EL (cell line): Measurements from ENCODE around the gene GPR135.
A peak's percentile ranks its signal among the peaks of the same experiment; 100 is the strongest.

Experiments used
- DNase-seq: peaks from one replicate; pipeline ENCODE4 v3.0.0-alpha.2; 2016

GPR135 gene, protein sequence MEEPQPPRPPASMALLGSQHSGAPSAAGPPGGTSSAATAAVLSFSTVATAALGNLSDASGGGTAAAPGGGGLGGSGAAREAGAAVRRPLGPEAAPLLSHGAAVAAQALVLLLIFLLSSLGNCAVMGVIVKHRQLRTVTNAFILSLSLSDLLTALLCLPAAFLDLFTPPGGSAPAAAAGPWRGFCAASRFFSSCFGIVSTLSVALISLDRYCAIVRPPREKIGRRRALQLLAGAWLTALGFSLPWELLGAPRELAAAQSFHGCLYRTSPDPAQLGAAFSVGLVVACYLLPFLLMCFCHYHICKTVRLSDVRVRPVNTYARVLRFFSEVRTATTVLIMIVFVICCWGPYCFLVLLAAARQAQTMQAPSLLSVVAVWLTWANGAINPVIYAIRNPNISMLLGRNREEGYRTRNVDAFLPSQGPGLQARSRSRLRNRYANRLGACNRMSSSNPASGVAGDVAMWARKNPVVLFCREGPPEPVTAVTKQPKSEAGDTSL

DNA sequence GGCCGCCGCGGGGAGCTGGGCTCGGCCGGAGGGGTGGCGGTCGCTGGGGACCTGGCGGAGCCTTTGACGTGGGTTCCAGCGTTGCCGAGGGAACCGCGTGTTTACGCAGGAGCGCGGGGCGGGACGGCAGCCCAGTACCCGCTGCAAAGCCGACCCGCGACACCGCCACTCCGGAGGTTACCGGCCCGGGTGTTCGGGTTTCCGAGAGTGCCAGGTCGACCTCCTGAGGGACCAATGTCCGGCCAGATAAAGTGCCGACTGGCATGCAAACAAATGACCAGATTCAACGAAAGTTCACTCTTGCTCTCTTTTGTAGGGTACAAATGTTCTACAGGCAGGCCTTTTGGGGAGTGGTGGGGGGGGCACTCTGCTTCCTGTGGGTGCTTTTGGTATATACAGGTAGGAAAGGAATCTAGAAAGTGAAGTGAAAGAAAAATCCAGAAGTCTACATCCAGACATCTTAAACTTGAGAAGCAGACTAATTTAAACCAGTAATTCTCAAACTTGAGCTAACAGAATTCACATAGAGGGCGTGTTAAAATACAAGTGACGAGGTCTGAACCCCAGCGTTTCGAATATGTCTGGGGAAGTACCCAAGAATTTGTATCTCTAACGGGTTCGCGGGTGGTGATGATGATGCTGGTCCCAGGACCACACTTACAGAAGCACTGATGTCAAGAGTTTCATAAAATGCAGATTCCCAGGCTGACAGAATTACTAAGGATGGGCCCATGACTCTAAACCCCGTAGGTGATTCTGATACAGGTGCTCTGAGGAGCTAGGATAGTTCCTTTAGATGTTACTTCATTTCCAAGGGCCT lies at the start of gene GPR135:
TSS of gene GPR135 (minus strand) at position 65 of the 820 bp plus-strand sequence. CDS start 154 bp downstream, outside the sequence.
- no peak for DNase-seq

DNA sequence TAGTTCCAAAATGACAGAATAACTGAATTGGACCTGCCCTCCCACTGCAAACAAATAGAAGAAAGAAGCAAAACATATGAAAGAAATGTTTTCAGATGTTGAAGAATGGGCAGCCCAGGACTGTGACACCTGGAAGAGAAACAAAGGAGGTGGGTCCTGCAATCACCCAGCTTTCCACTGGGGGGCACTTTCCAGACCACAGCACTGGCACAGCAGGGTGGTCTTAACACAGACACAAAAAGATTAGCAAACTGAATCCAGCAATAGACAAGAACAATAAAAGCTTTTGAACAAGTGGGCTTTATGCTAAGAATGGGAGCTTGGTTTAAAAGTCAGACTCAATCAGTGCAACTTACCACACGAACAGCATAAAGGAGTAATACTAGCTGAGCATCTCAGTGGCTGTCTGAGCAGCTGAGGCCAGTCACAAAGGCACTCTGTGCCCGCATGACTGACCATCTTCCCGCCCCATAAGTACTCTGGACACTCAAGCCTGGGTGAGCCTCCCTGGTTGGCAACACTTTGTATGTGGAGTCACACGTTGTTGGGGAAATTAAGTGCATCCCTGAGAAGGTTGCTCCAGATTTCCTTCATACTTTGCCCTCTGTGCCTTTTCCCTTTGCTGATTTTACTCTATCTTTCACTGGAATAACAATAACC lies 46.9 kb upstream of the GPR135 start:
- DNase-seq: no peak

DNA sequence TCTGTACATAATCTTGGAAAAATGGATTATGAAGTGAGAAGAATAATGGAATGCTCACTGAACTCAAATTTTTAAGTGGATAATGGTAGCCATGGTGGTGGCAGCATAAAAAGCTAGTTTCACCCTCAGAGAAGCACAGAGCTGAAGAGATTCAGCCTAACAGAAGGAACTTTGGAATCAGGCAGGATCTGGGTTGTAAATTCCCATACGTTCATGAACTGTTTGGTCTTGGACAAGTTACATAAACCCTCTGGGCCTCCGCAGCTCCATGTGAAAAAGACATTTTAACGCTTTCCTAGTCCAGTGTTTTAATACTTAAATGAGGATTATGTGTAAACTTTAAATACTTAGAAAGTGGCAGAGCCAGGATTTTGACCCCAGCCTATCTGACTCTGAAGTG lies 45.8 kb upstream of the GPR135 start:
- DNase-seq: no peak

DNA sequence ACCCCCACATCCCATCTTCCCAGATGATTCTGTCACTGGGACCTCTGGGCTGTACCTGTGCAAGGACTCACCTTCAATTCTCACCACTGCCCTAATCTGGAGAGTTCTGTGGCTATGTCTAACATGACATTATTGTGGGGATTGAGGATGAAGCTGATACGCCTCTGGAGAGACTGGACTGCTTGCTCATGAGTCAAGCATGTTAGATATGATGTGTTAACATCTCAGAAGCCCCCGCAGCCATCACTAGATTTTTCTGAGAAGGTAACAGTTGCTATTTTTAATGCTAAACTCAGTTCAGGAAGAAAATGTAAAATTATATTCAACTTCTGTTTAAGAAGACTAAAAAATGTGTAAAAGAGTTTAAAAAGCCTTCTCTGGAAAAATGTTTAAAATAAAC lies 44.8 kb upstream of the GPR135 start:
- DNase-seq: no peak

DNA sequence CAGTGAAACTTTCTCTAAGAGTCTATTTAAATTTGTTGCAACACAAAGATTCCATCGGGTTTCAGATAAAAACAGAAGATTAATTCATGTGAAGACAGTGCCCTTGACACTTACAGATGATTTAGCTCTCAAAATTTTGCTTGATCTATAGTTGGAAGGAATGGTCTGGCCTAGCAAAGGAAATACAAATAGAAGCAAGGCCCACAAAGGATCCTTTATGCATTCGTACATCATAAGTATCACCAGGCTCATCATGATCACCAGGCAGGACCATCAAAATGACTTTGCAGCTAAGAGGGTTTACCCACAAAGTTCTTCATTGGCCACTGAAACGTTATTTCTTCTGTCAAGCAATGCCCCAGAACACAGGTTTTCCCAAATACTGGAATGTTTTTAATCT lies 43.9 kb upstream of the GPR135 start:
- no peak for DNase-seq

DNA sequence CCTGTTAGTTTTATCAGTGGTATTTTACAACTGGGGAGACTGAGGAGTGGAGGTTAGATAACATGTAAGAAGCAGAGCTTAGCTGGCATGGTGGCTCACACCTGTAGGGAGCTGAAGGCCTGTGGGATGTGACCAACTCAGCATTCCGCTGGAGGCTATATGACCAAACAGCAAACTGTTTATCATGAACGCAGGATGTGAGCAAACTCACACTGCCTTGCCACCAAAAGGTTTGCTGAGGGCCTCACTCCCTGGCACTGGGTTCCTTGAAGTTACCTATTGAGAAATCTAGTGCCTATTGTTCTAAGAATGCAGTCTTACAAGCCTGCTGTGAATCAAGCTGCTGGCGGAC lies 42.5 kb upstream of the GPR135 start:
- DNase-seq: no peak

DNA sequence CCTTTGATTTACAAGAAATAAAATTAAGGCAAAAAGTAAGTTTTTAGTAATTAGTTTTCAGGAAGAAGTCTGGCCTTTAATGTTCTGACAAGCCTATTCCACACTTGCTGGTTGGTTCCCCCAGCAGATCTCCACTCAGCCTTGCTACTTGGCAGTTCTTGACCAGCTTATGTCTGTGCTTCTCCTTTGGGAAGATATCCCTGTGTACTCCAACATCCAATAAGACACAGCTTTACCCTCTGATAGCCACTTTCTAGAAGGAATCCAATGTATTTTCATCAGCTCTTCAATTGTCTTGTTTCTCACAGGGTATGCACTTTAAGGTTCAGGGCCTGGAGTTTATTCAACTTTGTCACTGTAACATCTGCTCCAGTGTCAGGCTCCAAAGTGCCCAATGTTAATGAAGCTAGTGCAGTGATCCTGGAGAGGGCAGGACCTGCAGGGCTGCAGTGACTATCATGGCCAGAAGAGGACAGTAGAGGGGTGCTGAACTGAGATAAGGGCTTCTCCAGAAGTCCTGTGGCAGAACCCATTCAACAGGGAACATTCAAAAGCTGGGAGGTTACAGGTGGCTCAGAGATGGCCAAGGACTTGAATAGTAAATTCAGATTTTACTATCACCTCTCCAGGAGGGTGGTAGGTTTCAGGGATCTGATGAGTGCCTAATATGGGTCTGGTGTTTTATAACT lies 42.0 kb upstream of the GPR135 start:
- peak; percentile 60 for DNase-seq

DNA sequence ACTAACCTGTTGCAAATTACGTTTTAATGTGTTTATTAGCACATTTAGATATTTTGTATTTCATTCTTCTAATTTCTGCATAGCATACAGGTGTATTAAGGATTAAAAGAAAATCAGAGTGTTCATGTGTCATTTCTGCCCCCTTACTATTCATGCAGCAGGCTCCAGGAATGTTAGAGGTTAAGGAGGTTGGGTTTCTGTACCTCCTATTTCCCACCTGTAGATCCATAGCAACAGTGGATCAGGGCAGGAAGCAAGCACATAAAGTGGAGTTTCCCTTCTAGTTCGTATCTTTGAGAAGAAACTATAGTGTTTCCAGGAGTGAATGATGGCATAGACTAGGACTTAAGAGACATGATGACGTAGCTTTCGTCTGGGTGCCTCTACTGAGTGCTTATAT lies 38.1 kb upstream of the GPR135 start:
- DNase-seq: no peak

DNA sequence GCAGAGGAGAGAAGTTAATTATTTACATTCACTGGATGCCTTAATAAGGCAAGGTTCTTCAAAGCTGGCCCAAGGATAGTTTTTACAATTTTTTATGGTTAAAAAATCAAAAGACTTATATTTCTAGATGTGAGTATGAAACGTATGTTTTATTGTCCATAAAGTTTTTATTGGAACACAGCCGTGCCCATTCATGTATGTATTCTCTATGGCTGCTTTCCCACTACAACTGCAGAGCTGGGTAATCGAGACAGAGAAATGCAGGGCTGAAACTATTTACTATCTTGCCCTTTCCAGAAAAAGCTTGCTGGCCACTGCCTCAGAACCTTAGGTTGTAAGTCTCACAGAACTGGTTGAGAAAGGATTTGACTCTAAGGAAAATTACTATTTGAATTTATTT lies 35.6 kb upstream of the GPR135 start:
- DNase-seq: no peak

DNA sequence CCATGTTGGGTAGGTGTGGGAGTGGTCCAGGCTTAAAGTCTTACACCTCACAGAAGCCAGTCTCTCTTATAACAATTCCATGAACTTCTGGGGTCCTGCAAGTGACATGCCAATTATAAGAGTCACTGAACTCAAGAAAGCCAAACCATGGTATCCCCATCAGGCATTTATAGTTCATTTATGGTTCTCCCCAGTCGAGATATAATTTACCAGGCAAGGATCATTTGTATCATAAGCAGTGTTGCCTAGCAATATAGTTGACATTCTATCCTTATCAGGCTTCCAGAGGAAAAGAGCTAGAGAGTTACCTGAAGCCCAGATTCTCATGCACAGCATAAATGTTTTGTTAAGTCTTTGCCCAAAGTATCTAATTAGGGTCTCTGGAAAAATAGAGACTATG lies 27.2 kb upstream of the GPR135 start:
- DNase-seq: no peak

DNA sequence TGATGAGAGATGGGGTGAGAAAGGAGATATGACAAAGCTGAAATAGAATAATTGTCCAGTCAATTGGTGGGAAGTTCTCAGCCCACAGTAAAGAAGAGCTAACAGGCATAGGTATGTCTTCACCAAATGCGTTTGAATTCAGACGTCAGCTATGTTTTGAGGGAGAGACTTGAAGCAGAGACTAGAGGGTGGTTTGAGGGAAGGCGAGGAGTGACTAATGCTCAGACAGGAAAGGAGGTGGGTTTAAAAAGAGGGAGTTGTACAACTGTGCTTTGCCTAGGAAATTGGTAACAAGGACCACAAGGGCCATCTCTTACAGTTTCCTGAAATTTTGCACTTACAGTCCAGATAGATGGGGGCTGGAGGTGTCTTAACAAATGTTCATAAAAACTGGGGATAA lies 25.6 kb upstream of the GPR135 start:
- DNase-seq: no peak

DNA sequence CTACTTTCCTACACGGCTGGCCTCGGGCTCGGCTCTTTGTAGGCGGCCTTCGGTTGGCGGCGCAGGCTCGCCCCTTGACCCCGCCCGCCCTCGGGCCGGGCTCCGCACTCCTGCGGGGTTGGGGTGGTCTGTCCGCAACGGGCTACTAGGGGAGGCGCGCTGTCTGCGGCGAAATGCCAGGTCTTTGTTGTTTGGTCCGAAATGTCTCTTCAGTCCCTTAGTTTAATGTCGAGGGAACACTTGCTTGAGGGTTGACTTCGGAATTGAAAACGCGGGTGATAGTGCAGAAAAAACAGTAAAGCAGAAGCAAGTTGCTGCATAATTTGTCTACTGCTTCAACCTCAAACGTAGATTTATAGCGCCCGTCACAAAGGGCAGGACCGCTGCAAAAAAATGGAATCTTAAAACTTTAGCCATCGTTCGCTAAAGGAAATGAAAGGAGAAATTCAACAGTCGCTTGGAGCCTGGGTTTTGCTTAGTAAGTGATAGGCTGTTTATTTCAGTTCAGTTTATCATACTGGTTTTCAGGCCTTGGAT lies 19.5 kb upstream of the GPR135 start:
- DNase-seq: no peak

DNA sequence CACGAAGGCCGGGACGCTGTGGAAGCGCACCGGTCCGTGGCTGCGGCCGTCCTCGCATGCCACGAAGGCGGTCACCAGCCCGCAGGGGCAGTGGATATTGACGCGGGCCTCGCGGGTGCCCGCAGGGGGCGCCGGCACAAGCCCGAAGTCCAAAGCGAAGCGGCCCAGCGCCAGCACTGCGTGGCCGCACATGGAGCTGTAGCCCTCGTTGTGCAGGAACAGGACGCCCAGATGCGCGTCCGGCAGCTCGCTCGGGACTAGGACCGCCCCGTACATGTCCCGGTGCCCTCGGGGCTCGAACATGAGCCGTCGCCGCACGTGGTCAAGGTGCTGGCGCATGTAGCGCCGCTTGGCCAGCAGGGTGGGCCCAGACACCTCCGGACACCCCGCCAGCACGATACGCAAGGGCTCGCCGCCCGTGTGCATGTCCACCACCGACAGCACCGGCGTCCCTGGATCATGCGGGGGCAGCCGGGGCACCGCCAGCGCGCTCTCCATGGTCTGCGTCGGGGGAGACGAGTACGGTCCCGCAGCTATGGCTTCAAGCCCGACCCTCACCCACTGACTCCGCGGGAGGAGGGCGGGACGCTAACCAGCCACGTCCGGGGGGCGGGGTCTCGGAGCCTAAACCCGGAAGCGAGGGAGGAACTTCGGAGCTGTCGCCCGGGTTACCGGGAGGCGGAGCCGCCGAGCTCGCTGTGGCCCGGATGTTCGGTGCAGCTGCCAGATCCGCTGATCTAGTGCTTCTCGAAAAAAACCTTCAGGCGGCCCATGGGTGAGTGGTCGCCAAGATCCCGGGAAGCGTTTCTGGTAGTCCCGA lies 18.8 kb upstream of the GPR135 start, which contains the start of the genes JKAMP and L3HYPDH:
TSS of gene JKAMP (plus strand) at position 699 of the 820 bp plus-strand sequence. CDS start at position 772, 73 bp downstream.
TSS of gene L3HYPDH (minus strand) at position 590 of the 820 bp plus-strand sequence. CDS start at position 498, 92 bp downstream.
- DNase-seq: peak; percentile 96

DNA sequence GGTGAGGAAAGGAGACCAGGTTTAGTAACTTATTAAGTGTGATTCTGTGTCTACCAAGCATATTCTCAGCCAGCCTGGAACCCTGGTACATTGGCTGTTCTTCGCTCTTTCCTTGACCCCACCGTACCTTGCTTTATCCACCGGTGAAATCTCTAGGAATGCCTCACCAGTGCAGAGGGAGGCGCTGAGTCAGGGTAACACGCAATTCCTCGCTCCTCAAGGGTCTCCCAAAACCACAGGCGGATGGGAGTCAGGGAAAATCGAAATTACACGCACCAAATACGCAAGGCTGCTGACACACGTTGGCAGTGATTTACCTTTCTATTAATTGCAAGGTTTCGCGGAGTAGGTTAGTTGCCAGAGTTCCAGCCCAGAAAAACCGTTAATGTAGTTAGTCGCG lies 18.2 kb upstream of the GPR135 start:
- DNase-seq: peak; percentile 70

DNA sequence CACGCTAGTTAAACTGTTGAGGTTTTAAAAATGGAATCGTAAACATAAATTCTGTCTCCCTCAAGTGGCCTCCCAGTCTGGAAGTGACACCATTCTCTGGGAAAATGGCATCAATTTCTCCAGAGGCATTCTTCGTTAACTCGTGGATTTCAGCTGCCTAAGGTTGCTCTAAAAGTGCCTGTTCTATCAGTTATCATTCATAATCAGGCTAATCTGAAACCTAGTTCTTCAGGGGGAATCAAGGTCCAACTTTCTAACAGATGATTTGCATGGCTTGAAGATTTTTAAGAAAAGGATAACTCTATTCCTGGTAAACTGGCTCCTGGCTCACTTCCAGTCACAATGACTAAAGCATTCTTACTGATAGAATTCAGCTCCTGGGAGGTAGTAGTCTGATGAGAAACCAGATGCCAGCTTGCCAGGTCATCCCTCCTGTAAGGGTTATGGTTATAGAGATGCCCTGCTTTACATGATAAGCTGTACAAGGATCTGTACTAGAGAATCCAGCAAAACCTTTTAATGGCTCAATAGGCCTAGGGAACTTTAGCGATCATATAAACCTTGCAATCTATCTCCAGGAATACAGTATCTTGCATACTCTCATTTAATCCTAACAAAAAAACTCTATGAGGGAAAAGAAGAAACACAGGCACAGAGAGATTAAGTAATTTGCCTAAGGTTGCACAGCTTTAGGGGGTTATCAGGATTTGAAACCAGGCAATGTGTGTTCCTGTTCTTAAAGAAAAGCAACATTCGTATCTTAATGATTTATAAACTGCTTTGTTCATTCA lies 17.6 kb upstream of the GPR135 start:
- DNase-seq: peak; percentile 96

DNA sequence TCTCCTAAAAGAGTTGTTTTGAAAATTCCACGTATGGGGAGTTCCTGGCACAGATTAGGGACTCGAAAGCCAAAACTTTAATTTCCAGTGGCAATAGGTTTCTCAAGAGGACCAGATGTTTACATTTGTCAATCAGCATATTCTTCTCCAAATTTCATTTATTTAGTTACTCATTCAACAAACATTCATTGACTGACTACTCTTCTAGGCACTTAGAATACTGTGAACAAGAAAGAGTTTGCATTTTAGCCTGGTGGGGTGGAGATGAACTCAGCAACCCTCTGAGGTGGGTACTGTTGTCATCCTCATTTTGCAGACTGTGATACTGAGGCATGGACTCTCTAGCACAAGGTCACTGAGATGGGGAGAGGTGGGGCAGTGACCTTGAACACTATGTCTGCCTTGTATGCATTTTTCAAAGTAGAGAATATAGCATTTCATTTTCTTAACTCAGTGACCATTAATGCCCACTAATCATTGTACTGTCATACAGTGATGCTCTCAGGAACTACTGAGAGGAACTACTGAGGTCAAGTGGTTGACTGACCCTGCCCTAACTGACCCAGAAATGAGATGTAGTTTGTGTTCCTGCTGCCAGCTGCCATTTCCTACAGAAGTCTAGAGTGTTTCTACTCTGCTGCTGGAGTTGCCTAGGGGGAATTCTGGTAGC lies 16.8 kb upstream of the GPR135 start:
- peak; percentile 59 for DNase-seq

DNA sequence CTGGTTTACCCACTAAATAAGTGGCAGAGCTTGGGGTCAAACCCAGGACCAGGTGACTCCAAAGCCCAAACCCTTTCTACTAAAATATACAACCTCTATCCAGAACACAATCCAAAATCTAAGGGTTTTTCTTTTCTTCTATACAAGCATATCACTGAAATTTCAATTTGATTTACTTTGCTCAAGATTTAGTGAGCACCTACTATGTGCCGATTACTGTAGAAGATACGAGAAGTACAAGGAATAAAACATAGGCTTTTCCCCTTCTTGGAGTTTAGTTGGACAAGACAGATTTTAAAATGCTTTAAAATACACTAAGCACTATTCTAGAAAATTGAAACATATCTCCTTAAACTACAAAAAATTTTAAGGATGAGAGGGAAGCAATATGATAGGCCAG lies 16.2 kb upstream of the GPR135 start:
- DNase-seq: no peak

DNA sequence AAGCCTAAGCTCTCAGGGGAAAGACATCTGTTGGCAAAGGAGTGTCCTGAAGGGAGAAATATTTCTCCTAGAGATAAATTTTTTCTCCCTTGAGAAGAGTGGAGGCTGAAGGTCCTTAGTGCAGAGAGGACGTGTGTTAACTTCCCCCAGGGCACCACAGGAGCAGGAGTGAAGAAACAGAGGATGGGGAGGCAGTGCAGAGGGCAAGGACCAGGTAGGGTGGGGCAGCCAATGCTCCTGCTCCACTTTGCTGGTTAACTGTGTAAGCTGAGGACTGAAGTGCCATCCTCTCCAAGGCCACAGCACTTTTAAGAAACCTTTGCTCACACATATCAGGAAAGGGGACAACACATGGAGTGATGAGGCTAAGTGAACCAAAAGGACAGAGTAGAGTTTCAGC lies 15.0 kb upstream of the GPR135 start:
- no peak for DNase-seq

DNA sequence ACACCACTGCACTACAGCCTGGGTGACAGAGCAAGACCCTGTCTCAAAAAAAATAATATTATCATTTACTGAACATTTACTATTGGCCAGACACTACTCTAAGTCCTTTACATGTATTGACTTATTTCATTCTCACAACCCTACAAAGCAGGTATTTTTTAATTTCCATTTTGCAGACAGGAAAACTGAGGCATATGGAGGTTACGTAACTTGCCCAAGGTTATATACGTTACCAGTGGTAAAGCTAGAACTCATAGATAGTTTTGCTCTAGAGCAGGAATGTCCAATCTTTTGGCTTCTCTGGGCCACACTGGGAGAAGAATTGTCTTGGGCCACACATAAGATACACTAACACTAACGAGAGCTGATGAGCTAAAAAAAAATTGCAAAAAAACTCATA lies 13.4 kb upstream of the GPR135 start:
- DNase-seq: no peak

DNA sequence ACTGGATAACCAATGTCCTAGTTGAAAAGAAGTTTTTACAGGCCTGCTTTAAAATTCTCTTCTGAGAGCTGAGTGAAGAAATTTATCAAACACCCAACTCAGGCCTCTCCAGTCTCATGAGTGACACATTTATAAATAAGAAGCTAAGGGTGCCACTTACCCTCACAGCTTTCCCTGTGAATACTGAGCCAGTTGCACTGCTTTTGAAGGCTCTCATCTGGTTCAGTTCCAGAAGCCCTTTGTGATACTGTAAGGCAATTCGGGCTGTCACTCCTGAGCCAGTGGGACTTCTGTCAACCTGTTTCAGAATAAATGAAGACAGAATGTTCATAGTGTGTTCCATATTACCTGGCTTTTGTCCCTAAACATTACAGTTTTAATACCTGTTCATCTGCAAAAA lies 10.5 kb upstream of the GPR135 start:
- DNase-seq: no peak
